ENCODE data around the gene ADAM10. TPM values are rescaled to one million over a fixed set of nuclear protein-coding genes. Genes with fewer than 3 reads are reported as not detected.

ADAM10 gene
- total and polyA plus RNA-seq, 2 of the 4 experiments (the other 2 are of a cell fraction): 110 to 185 TPM

- H3K27me3 ChIP-seq (ENCODE audit: control insufficient read depth, insufficient read depth, low read length): no peaks in the 10 kb centered on the region
- no peak for DNase-seq
- TF ChIP-seq BHLHE40 (IDR thresholded peaks at IDR 0.05; ENCODE audit: low read depth, low read length): no peak
- no peak for TF ChIP-seq USF2 (IDR thresholded peaks at IDR 0.05; ENCODE audit: low read depth, low read length)
- no peaks in the 10 kb centered on the region for H3K36me3 ChIP-seq (ENCODE audit: control insufficient read depth, insufficient read depth, low read length)
- no peak overlapping the region for H4K5ac ChIP-seq (ENCODE audit: low read depth, low read length)
- ChIA-PET POLR2A (ENCODE audit: unreplicated experiment) (no interaction called here), CTCF (interaction anchor here (0.6 to 1.0 kb wide), 2 partner anchors 23 to 751 kb away, joined by 3 to 4 read pairs; partner anchors contain the start of gene MINDY2)
- peaks cover 5 to 19% of the 10 kb centered on the region in 2 experiments; a peak in 2 of 4 replicates for H3K79me1 ChIP-seq (ENCODE audit: low read depth in 1 of 2, low read length in 2 of 2)
- peak overlapping the region; percentile 79 for H3K4me2 ChIP-seq (ENCODE audit: low read depth, low read length)
- H3K18ac ChIP-seq (ENCODE audit: low read depth, low read length): peak overlapping the region; percentile 53
- peak overlapping the region; percentile 55 to 64; a peak in 2 of 4 replicates for H4K8ac ChIP-seq (ENCODE audit: low read depth in 2 of 2, low read length in 2 of 2)
- peaks cover 34% of the 10 kb centered on the region; the same call in 1 of the 2 replicates for H4K20me1 ChIP-seq (ENCODE audit: insufficient read depth, low read length)
- H3K14ac ChIP-seq (replicated peaks; ENCODE audit: low read depth, low read length): peak overlapping the region; percentile 62
- H2AK5ac ChIP-seq (ENCODE audit: low read depth, low read length): peak overlapping the region; percentile 67; the same call in 1 of the 2 replicates
- peak overlapping the region; percentile 78; the same call in 1 of the 2 replicates for H4K91ac ChIP-seq (ENCODE audit: insufficient read depth, low read depth, low read length)
- H3K9me3 ChIP-seq (ENCODE audit: control insufficient read depth, insufficient read depth, low read length): no peaks in the 10 kb centered on the region
- peak overlapping the region; percentile 93 for H3K27ac ChIP-seq (ENCODE audit: insufficient read depth, low read length)
- peak overlapping the region; percentile 73 for H3K56ac ChIP-seq (ENCODE audit: extremely low read depth, insufficient read depth, low read length)
- peak overlapping the region; percentile 74 for H3K4me3 ChIP-seq (ENCODE audit: insufficient read depth, low read depth, low read length)
- peak overlapping the region; percentile 97 for H3K9ac ChIP-seq (ENCODE audit: low read depth, low read length)
- intact Hi-C loops (cut with micrococcal nuclease): loop anchor here (2.0 to 5.0 kb wide), 5 partner anchors 23 to 519 kb away; partner anchors contain the start of gene MINDY2
- H3K4me1 ChIP-seq (ENCODE audit: control insufficient read depth, insufficient read depth, low read length): no peaks in the 10 kb centered on the region
- peak overlapping the region; percentile 98 for H2AK9ac ChIP-seq (replicated peaks; ENCODE audit: low read depth, low read length, poor library complexity)
- peak overlapping the region; percentile 84 for H2BK5ac ChIP-seq (ENCODE audit: low read depth, low read length, poor library complexity, severe bottlenecking)
- no peak for ATAC-seq (ENCODE audit: low read depth)
- in situ Hi-C loops (cut with MboI; ENCODE audit: low sequenced_read_pairs): no loop called here
- H2BK20ac ChIP-seq (ENCODE audit: low read depth, low read length): no peak overlapping the region
- peak overlapping the region; percentile 80 for H3K4ac ChIP-seq (ENCODE audit: low read depth, low read length)
- H2BK120ac ChIP-seq (ENCODE audit: low read depth, low read length): peak overlapping the region; percentile 5; the same call in 1 of the 2 replicates
- BruUV-seq (replicated peaks): TSS peak; percentile 34
- H2AFZ ChIP-seq (replicated peaks; ENCODE audit: low read length, poor library complexity): peak overlapping the region; percentile 97
- H3K23ac ChIP-seq (ENCODE audit: low read depth, low read length): peak overlapping the region; percentile 90
- H3K9me1 ChIP-seq (ENCODE audit: insufficient read depth, low read length): peaks cover 4% of the 10 kb centered on the region
- 5% methylated on average over 4 of the region's 14 CpGs; no CpG with 5 or more reads in 1 of the 2 experiments for WGBS, 2 experiments (ENCODE audit: extremely low coverage in 2 of 2, insufficient read length in 1 of 2)
- peak overlapping the region; percentile 1; the same call in 1 of the 3 replicates for H2BK15ac ChIP-seq (ENCODE audit: low read depth, low read length)
- dilution Hi-C loops (cut with HindIII; ENCODE audit: low sequenced_read_pairs, unreplicated experiment): no loop called here
Measured at GRCh38 chr15:58748040-58748851, 1.3 kb downstream of the ADAM10 start.
